Measurements from ENCODE around the gene PHACTR2.
"Not testable (repeated sequence)": the region's sequence is repeated elsewhere in the genome, so short reads cannot be mapped to it uniquely, and the experiment has no call there.

PHACTR2 gene

GRCh38 chr6:143868808-143869207 lies 191.0 kb downstream of the PHACTR2 start:
- not testable (repeated sequence) for DNase-seq

- DNase-seq = not testable (repeated sequence)
Observed at GRCh38 chr6:143871202-143871730, 193.5 kb downstream of the PHACTR2 start.

GRCh38 chr6:143872201-143872600 lies 194.4 kb downstream of the PHACTR2 start:
- no peak for DNase-seq

GRCh38 chr6:143873600-143873999 lies 195.8 kb downstream of the PHACTR2 start:
- DNase-seq = not testable (repeated sequence)

GRCh38 chr6:143874503-143874902 lies 196.7 kb downstream of the PHACTR2 start:
- DNase-seq = not testable (repeated sequence)

- DNase-seq = no peak
Observed at GRCh38 chr6:143877584-143878271, 200.0 kb downstream of the PHACTR2 start.

GRCh38 chr6:143878272-143878760 lies 200.6 kb downstream of the PHACTR2 start:
- no peak for DNase-seq

GRCh38 chr6:143880412-143880811 lies 202.6 kb downstream of the PHACTR2 start:
- DNase-seq = no peak
